ENCODE measurements around the gene WRAP53. TPM values are rescaled to one million over a fixed set of nuclear protein-coding genes. Genes with fewer than 3 reads are reported as not detected.

Gene WRAP53
- total and polyA plus RNA-seq, 2 of the 13 experiments (the other 11 are each of a cell fraction or from before 2014, with no cell fraction given) = 7.0 to 19.5 TPM

DNA sequence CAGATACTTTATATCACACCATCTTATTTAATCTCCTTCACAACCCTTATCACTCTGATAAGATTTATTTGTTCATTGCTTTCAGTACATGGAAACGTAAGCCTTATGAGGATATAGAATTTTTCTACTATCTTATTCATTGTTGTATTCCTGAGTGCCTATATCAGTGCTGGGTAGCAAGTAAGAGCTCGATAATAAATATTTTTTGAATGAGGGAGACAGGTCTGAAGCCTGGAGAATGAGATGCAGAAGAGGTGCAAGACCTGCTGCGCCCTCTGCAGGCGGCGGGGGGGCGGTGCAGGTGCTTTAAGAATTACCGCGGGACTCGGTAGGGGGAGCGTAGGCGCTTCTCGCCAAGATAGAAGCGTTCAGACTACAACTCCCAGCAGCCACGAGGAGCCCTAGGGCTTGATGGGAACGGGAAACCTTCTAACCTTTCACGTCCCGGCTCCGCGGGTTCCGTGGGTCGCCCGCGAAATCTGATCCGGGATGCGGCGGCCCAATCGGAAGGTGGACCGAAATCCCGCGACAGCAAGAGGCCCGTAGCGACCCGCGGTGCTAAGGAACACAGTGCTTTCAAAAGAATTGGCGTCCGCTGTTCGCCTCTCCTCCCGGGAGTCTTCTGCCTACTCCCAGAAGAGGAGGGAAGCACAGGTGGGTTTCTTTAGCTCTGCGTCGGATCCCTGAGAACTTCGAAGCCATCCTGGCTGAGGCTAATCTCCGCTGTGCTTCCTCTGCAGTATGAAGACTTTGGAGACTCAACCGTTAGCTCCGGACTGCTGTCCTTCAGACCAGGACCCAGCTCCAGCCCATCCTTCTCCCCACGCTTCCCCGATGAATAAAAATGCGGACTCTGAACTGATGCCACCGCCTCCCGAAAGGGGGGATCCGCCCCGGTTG lies at the start of gene WRAP53 (continued):
- TF ChIP-seq, protein P1, sequence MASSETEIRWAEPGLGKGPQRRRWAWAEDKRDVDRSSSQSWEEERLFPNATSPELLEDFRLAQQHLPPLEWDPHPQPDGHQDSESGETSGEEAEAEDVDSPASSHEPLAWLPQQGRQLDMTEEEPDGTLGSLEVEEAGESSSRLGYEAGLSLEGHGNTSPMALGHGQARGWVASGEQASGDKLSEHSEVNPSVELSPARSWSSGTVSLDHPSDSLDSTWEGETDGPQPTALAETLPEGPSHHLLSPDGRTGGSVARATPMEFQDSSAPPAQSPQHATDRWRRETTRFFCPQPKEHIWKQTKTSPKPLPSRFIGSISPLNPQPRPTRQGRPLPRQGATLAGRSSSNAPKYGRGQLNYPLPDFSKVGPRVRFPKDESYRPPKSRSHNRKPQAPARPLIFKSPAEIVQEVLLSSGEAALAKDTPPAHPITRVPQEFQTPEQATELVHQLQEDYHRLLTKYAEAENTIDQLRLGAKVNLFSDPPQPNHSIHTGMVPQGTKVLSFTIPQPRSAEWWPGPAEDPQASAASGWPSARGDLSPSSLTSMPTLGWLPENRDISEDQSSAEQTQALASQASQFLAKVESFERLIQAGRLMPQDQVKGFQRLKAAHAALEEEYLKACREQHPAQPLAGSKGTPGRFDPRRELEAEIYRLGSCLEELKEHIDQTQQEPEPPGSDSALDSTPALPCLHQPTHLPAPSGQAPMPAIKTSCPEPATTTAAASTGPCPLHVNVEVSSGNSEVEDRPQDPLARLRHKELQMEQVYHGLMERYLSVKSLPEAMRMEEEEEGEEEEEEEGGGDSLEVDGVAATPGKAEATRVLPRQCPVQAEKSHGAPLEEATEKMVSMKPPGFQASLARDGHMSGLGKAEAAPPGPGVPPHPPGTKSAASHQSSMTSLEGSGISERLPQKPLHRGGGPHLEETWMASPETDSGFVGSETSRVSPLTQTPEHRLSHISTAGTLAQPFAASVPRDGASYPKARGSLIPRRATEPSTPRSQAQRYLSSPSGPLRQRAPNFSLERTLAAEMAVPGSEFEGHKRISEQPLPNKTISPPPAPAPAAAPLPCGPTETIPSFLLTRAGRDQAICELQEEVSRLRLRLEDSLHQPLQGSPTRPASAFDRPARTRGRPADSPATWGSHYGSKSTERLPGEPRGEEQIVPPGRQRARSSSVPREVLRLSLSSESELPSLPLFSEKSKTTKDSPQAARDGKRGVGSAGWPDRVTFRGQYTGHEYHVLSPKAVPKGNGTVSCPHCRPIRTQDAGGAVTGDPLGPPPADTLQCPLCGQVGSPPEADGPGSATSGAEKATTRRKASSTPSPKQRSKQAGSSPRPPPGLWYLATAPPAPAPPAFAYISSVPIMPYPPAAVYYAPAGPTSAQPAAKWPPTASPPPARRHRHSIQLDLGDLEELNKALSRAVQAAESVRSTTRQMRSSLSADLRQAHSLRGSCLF (CRISPR knock-in tag; IDR thresholded peaks at IDR 0.05; ENCODE audit: borderline replicate concordance) = no peak
- no peak for TF ChIP-seq ZFP62 (CRISPR knock-in tag; IDR thresholded peaks at IDR 0.05)
- TF ChIP-seq ZNF205 (CRISPR knock-in tag; IDR thresholded peaks at IDR 0.05) = 0 out of 2 replicates have a peak, but pooled peaks have one; percentile 52
- TF ChIP-seq, protein P2, sequence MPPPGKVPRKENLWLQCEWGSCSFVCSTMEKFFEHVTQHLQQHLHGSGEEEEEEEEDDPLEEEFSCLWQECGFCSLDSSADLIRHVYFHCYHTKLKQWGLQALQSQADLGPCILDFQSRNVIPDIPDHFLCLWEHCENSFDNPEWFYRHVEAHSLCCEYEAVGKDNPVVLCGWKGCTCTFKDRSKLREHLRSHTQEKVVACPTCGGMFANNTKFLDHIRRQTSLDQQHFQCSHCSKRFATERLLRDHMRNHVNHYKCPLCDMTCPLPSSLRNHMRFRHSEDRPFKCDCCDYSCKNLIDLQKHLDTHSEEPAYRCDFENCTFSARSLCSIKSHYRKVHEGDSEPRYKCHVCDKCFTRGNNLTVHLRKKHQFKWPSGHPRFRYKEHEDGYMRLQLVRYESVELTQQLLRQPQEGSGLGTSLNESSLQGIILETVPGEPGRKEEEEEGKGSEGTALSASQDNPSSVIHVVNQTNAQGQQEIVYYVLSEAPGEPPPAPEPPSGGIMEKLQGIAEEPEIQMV (CRISPR knock-in tag; IDR thresholded peaks at IDR 0.05; ENCODE audit: low read depth) = peak; percentile 78; the same call in 1 of the 2 replicates
- no peak for TF ChIP-seq GRHL1 (CRISPR knock-in tag; conservative IDR thresholded peaks at IDR 0.05)
- no peak for TF ChIP-seq ZNF549 (CRISPR knock-in tag; IDR thresholded peaks at IDR 0.05)
- TF ChIP-seq ARHGAP35 (CRISPR knock-in tag; IDR thresholded peaks at IDR 0.05; ENCODE audit: borderline replicate concordance) = 0 out of 2 replicates have a peak, but pooled peaks have one; percentile 42
- no peak for TF ChIP-seq BRD4 (CRISPR knock-in tag; IDR thresholded peaks at IDR 0.05)
- TF ChIP-seq NFE2 (CRISPR knock-in tag; IDR thresholded peaks at IDR 0.05) = no peak
- TF ChIP-seq, protein P3, sequence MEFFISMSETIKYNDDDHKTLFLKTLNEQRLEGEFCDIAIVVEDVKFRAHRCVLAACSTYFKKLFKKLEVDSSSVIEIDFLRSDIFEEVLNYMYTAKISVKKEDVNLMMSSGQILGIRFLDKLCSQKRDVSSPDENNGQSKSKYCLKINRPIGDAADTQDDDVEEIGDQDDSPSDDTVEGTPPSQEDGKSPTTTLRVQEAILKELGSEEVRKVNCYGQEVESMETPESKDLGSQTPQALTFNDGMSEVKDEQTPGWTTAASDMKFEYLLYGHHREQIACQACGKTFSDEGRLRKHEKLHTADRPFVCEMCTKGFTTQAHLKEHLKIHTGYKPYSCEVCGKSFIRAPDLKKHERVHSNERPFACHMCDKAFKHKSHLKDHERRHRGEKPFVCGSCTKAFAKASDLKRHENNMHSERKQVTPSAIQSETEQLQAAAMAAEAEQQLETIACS (CRISPR knock-in tag; IDR thresholded peaks at IDR 0.05) = no peak
- no peak for TF ChIP-seq MXD3 (CRISPR knock-in tag; IDR thresholded peaks at IDR 0.05)
- TF ChIP-seq EZH2 (conservative IDR thresholded peaks at IDR 0.05; ENCODE audit: low read depth, low read length) = no peak
- no peak; the same call in 1 of the 2 replicates for TF ChIP-seq ZMYM3 (CRISPR knock-in tag; IDR thresholded peaks at IDR 0.05)
- TF ChIP-seq, protein P4, sequence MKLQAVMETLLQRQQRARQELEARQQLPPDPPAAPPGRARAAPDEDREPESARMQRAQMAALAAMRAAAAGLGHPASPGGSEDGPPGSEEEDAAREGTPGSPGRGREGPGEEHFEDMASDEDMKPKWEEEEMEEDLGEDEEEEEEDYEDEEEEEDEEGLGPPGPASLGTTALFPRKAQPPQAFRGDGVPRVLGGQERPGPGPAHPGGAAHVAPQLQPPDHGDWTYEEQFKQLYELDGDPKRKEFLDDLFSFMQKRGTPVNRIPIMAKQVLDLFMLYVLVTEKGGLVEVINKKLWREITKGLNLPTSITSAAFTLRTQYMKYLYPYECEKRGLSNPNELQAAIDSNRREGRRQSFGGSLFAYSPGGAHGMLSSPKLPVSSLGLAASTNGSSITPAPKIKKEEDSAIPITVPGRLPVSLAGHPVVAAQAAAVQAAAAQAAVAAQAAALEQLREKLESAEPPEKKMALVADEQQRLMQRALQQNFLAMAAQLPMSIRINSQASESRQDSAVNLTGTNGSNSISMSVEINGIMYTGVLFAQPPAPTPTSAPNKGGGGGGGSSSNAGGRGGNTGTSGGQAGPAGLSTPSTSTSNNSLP (IDR thresholded peaks at IDR 0.05; ENCODE audit: low read depth, low read length) = peak; percentile 46; the same call in 1 of the 2 replicates
- TF ChIP-seq ZNF660 (CRISPR knock-in tag; IDR thresholded peaks at IDR 0.05; ENCODE audit: borderline replicate concordance, low read depth) = no peak
- TF ChIP-seq ZNF567 (CRISPR knock-in tag; IDR thresholded peaks at IDR 0.05; ENCODE audit: borderline replicate concordance) = no peak
